ENCODE measurements around the gene ZDHHC11B.
A peak's percentile ranks its signal among the peaks of the same experiment; 100 is the strongest.

Gene ZDHHC11B

DNA sequence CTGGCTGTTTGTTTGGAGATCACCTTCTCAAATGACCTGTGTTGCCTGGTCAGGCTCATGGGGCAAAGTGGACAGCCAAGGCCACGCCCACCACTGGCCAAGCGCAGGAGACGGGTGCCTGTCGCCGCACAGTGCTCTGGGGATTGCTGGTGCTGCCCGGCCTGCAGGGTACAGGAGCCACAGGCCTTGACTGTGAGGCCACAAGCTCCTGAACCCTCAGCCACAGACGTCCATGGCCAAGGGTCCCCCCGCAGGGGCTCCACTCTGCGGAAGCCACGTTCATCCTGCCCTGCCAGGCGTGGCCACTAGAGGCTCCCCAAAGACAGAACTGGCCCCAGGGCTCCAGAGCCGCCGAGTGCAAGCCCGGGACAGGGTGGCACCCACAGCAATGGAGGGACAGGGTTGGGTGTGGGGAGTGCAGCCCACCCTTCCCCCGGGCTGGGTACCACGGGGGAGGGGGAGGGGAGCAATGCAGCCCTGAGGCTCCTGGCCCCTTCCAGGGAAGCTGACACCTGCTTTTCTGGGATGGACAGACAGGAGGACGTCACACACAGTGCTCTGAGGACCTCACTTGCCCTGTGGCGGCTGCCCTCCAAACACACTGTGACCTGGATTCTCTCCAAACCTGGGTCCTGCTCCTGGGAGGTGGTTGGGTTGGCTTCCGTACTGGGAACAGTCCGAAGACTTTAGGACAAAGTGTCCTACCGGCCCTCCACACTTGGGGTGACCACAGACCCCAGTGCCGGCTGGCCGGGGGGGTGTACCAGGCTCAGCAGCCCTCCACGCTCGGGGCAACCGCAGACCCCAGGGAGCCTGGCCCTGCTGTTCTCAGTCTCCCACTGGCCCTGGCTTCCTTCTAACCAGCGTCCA lies 112.8 kb downstream of the ZDHHC11B start:
- DNase-seq: peak; percentile 82 to 89

- no peak for DNase-seq
These were observed 113.9 kb downstream of the ZDHHC11B start for GRCh38 chr5:670396-671270.

DNA sequence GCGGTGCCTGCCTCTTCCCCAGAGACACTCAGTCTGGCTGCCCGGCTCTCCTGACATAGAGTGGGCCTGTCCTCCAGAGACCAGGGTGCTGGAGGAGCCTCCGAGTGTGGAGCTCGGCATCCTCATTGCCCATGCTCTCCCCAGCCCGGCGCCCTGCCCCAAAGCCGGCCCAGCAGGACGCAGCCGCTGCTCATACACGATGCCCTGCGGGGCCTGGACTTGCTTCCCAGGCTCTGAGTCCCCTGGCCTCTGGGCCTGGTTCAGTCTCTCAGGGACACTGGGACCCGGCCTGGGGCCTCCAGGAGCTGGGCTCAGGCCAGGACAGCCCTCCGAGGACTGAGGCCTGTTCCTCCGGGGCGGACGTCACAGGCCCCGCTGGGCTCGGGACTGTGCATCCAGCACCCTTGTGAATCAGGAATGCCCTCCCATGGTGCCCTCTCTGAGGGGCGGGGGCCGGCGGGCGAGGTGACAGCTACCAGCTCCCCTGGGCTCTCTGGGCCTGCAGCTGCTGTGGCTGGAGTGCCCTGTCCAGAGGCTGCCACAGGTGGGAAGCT lies 114.6 kb downstream of the ZDHHC11B start:
- DNase-seq: no peak

DNA sequence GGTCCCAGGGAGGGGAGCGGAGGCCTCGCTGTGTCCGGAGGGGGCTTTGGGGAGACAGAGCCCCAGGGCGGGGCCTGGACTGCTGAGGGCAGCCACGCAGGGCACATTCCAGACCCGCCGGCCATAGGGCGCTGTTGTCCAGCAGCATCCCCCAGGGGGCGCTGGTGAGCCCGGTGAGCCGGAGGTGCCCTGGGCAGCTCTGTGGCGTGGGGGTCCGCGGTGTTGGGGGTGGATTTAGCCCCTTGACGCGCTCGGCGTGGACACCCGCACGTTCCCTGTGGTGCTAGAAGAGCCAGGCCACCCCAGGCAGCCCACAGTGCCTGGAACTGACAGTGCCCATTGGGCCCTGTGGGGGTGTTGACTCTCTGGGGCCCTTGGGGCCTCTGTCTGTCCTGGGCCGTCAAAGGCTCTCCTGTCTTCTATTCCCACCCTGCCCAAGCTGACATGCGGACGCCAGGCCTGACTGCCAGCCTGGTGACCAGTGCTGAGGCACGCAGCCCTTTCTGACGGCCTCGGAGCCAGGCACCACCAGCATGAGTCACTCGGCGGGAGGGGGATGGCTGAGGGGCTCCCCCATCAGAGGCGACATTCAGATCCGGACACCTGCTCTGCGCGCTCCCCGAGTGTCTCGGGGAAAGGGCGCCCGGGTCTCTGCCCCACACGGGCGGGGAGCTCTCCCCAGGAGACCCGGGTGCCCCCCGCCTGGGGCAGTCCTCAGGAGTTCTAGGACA lies 115.3 kb downstream of the ZDHHC11B start:
- no peak for DNase-seq

- no peak for DNase-seq
These were observed 116.1 kb downstream of the ZDHHC11B start for GRCh38 chr5:668283-668995.

GRCh38 chr5:666816-667498 lies 117.6 kb downstream of the ZDHHC11B start:
- no peak for DNase-seq

DNA sequence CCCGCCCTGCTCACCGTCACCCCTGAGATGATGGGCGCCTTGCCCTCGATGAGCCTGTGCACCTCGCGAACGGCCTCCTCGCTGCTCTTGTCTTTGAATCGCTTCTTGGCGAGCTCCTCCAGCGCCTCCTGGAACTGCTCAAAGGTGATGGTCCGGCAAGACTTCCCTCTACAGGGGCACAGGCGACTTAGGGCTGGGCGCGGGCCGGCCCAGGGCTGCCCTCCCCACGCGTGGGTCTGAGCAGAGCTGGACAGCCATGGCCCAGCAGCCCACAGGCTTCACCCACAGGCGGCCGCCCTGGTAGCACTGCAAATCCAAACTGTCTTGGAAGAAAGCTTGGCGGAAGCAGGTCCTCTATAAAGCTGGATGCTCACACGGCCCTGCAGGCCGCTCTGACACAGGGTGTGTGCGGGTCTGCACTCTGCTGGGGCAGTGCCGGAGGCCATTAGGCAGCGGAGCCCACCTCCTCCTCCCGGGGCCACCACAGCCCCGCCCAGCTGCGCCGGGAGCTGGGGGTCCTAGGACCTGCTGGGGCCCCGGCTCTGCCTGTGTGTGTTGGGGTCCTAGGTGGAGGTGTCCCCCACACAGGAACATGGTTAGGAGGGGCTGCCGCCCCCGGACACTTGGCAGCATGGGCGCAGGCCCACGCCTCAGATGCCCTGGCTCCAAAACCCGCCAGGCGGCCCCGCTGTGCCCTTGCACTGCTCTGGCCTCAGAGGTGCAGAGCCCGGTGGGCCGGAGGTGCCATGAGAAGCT lies 118.4 kb downstream of the ZDHHC11B start:
- DNase-seq: no peak

DNA sequence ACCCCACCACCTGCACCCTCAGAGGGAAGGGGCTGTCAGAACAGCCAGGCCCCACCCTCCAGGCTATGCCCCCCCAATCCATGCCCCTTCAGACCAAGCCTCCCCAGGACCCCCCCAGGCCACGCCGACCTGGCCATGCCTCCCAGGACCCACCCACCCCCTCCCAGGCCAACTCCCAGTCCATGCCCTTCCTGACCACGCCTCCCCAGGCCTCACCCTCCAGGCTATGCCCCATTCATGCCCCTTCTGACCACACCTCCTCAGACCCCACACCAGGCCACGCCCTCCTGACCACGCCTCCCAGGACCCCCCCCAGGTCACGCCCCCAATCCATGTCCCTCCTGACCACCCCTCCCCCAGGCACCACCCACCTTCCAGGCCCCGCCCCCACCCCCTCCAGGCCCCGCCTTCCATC lies 119.0 kb downstream of the ZDHHC11B start:
- DNase-seq: no peak

GRCh38 chr5:664994-665360 lies 119.6 kb downstream of the ZDHHC11B start:
- no peak for DNase-seq

GRCh38 chr5:664343-664993 lies 120.1 kb downstream of the ZDHHC11B start:
- peak in 1 of 2 experiments; percentile 53 for DNase-seq

GRCh38 chr5:663436-664342 lies 120.8 kb downstream of the ZDHHC11B start:
- DNase-seq: peak; percentile 68 to 85

GRCh38 chr5:662751-663435 lies 121.6 kb downstream of the ZDHHC11B start:
- no peak for DNase-seq

DNA sequence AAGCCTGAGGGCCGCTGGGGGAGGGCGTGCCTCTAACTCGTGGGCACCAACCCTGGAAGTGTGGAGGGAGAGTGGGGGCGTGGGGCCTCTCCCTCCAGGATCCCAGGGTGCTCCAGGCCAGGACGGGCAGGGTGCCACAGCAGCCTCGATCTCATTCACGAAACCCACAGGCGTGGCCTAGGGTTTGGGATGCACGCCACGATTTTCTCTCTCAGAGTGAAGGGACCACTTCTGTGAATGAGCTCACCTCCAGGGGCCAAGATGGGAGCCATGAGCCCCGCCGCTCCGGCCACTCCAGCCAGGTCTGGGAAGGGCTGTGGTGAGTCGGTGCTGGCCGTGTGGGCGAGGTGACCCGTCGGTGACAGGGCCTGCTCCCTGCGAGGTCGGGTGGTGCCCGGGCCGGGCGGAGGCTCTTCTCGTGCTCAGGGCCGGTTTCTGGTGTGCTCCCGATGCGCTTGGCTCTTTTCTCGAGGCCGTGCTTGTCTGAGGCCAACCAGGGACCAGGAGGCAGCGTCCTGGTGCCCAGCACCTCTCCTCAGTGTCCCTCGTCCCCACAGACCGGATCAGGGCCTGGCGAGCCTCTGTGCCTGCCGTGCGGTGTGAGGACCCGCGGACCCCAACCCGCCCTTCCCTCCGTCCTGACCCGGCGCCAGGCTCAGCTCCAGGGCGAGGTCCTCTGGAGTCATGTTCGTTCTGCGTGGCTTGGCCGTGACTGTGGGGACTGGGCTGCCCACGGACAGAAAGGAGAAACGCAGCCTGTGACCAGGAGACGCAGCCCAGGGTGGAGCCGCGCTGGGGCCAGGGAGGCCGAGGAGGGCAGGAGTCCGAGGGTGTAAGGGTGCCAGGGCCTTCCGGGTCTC lies 122.4 kb downstream of the ZDHHC11B start:
- DNase-seq: no peak

DNA sequence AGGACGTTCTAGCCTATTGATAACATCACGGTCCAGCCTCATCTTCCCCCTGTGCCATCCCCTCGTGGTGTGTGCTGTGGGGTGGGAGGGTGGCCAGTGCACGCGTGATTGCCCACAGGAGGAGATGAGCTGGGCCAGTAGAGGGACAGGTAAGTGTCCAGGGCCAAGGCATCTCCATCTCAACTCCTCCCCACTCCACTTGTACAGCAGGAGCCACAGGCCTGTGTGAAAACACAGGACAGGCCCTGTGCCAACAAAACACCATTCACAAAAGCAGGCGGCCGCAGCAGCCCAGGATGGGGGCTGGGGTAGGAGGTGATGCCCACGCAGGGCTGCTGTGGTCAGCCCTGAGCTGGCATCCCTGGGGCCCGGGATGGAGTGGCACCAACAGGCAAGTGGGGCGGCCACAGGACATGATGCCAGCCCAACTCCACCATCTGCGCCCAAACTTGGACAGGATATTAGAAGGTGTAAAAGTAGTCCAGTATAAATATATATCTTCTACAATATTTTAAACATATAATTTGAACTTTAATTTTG lies 124.0 kb downstream of the ZDHHC11B start:
- DNase-seq: no peak
